Smooth muscle cell (in vitro differentiated cells): ENCODE measurements around the gene UBB. TPM values are rescaled to one million over a fixed set of nuclear protein-coding genes. Genes with fewer than 3 reads are reported as not detected.

ENCODE experiments used
- DNase-seq: peaks from one replicate; lab custom pipeline; 2025; ENCODE audit not compliant: unreplicated experiment; lab: John Stamatoyannopoulos, UW
- H2AFZ ChIP-seq: fragments of 200-600 bp; sonication (generic); 2 replicates; pipeline ENCODE4 v1.6.0; 2016; ENCODE audit warnings: antibody characterized with exemption, low read depth, mild to moderate bottlenecking
- H3F3A ChIP-seq: fragments of 200-600 bp; sonication (generic); 2 replicates; pipeline ENCODE4 v1.6.0; 2017; ENCODE audit warnings: antibody characterized with exemption, low read depth
- H3K27ac ChIP-seq: fragments of 200-600 bp; sonication (generic); 2 replicates; pipeline ENCODE4 v1.5.1; 2016; ENCODE audit warnings: low read depth, mild to moderate bottlenecking
- H3K27me3 ChIP-seq: fragments of 200-600 bp; sonication (generic); 2 replicates; pipeline ENCODE4 v1.6.1; 2016; ENCODE audit warnings: low read depth, mild to moderate bottlenecking
- H3K36me3 ChIP-seq: fragments of 200-600 bp; sonication (generic); 2 replicates; pipeline ENCODE4 v1.5.1; 2016; ENCODE audit warnings: low read depth
- H3K4me1 ChIP-seq: fragments of 200-600 bp; sonication (generic); 2 replicates; pipeline ENCODE4 v1.5.1; 2016; ENCODE audit warnings: low read depth
- H3K4me2 ChIP-seq: fragments of 200-600 bp; sonication (generic); 2 replicates; pipeline ENCODE4 v1.6.0; 2016; ENCODE audit warnings: mild to moderate bottlenecking
- H3K4me3 ChIP-seq: fragments of 200-600 bp; sonication (generic); 2 replicates; pipeline ENCODE4 v1.5.1; 2016; ENCODE audit warnings: mild to moderate bottlenecking
- H3K79me2 ChIP-seq: fragments of 200-600 bp; sonication (generic); 2 replicates; pipeline ENCODE4 v1.6.0; 2016; ENCODE audit warnings: low read depth, mild to moderate bottlenecking
- H3K9ac ChIP-seq: fragments of 200-600 bp; sonication (generic); 2 replicates; pipeline ENCODE4 v1.6.0; 2016; ENCODE audit warnings: low read depth
- H3K9me3 ChIP-seq: fragments of 200-600 bp; sonication (generic); replicated peaks from 2 replicates; pipeline ENCODE4 v1.5.1; 2016; ENCODE audit warnings: low read depth
- H4K20me1 ChIP-seq: fragments of 200-600 bp; sonication (generic); 2 replicates; pipeline ENCODE4 v1.6.0; 2016; ENCODE audit warnings: low read depth
- WGBS: methylation state at CpG from one replicate; pipeline ENCODE4 v1.1.7; 2016; ENCODE audit warnings: low lambda C conversion rate; 5-methylcytosine and 5-hydroxymethylcytosine counted together
- polyA plus RNA-seq: library from polyadenylated mRNA; unstranded; fragments of >200 nt; fragmentation: Nextera tagmentation; extraction: Ambion mirVana; gene quantifications from 2 replicates; pipeline ENCODE4 v1.2.1, GENCODE V29; 2016
- total RNA-seq: library from RNA; depleted of rRNA; stranded (reverse); fragments of >200 nt; gene quantifications from 2 replicates; pipeline ENCODE4 v1.2.3, GENCODE V29; 2014
- TF ChIP-seq, protein P1 (sequence below): fragments of 200-600 bp; sonication (generic); IDR thresholded peaks from 2 replicates; pipeline ENCODE4 v1.5.1; 2017; ENCODE audit warnings: borderline replicate concordance, mild to moderate bottlenecking, antibody characterized with exemption; ENCODE audit not compliant: insufficient read depth, poor library complexity, severe bottlenecking

UBB gene
- total and polyA plus RNA-seq, 2 experiments from 2014 or later: 1,184 to 2,323 TPM

DNA sequence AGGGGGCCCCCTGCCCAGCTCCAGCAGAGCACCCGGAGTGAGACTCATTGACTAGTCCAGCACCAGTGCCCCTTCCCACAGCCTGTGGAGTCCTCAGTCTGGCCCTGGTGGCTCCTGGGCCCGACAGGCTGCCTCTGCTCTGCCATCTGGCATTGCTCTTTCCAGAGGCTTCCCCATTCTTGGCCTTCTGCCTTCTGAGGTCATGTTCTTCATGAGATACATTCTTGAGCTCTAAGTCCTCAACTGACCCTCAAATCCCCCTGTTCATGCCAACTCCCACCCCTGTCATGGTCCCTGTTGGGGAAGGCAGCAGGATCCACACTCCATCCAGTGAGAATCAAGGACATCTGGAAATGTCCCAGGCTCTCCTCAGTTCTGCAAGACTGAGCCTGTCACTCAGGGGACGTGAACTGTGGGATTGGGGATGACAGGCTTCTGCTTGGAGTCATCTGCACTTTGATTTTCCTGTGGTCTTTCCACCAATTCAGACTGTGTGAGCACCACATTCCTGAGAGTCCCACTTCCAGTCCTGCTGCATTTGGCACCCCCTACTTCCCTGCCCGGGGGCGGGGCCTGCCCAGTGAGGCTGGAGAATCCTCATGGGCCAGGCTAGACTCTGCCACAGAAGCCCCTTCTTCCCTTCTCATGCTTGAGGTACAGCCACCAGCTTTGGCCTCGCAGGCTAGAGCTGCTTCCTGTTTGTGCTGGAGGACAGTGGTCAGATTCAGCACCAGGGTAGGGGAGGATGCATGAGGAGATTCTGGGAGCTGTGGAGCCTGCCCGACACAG is 37.2 kb downstream of the UBB start:
- Histone ChIP-seq H3K9me3 (no peaks in the 10 kb centered on the region), H3K27ac (peak overlapping the region; percentile 99), H4K20me1 (no peaks in the 10 kb centered on the region), H3K36me3 (no peaks in the 10 kb centered on the region), H3K79me2 (peaks cover 14% of the 10 kb centered on the region), H3K4me3 (no peak overlapping the region), H3K4me2 (peak overlapping the region; percentile 79), H2AFZ (no peak overlapping the region), H3K4me1 (peaks cover 17% of the 10 kb centered on the region), H3K27me3 (no peaks in the 10 kb centered on the region), H3K9ac (peak overlapping the region; percentile 65), H3F3A (peaks cover 25% of the 10 kb centered on the region)
- DNase-seq: no peak
- WGBS: 60% methylated on average over 7 of the region's 7 CpGs
- TF ChIP-seq, protein P1, sequence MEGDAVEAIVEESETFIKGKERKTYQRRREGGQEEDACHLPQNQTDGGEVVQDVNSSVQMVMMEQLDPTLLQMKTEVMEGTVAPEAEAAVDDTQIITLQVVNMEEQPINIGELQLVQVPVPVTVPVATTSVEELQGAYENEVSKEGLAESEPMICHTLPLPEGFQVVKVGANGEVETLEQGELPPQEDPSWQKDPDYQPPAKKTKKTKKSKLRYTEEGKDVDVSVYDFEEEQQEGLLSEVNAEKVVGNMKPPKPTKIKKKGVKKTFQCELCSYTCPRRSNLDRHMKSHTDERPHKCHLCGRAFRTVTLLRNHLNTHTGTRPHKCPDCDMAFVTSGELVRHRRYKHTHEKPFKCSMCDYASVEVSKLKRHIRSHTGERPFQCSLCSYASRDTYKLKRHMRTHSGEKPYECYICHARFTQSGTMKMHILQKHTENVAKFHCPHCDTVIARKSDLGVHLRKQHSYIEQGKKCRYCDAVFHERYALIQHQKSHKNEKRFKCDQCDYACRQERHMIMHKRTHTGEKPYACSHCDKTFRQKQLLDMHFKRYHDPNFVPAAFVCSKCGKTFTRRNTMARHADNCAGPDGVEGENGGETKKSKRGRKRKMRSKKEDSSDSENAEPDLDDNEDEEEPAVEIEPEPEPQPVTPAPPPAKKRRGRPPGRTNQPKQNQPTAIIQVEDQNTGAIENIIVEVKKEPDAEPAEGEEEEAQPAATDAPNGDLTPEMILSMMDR: no peak

DNA sequence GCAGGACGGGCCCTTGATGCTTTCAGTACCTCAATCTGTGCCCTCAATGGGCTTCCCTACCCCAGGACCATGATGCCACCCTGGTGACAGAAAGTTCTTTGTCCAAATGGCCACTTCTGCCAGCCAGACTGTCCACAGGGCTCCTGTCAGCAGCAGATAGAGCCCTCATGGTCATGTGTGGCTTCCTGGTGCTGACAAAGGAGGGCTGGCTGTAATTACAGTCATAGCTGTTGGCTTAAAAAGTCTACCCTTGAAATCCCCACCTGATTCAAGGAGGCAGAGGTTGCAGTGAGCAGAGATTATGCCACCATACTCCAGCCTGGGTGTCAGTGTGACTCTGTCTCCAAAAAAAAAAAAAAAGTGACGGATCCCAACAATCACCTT is 37.8 kb downstream of the UBB start:
- Histone ChIP-seq H3K27me3 (no peaks in the 10 kb centered on the region), H3K9me3 (no peaks in the 10 kb centered on the region), H3K9ac (peak overlapping the region; percentile 65), H4K20me1 (no peaks in the 10 kb centered on the region), H3F3A (peaks cover 25% of the 10 kb centered on the region), H3K36me3 (no peaks in the 10 kb centered on the region), H3K4me1 (peaks cover 17% of the 10 kb centered on the region), H2AFZ (no peak overlapping the region), H3K79me2 (peaks cover 14% of the 10 kb centered on the region), H3K27ac (peak overlapping the region; percentile 99), H3K4me3 (no peak overlapping the region), H3K4me2 (peak overlapping the region; percentile 79)
- DNase-seq: no peak
- 43% methylated on average over 2 of the region's 2 CpGs for WGBS
- TF ChIP-seq, protein P1: no peak

DNA sequence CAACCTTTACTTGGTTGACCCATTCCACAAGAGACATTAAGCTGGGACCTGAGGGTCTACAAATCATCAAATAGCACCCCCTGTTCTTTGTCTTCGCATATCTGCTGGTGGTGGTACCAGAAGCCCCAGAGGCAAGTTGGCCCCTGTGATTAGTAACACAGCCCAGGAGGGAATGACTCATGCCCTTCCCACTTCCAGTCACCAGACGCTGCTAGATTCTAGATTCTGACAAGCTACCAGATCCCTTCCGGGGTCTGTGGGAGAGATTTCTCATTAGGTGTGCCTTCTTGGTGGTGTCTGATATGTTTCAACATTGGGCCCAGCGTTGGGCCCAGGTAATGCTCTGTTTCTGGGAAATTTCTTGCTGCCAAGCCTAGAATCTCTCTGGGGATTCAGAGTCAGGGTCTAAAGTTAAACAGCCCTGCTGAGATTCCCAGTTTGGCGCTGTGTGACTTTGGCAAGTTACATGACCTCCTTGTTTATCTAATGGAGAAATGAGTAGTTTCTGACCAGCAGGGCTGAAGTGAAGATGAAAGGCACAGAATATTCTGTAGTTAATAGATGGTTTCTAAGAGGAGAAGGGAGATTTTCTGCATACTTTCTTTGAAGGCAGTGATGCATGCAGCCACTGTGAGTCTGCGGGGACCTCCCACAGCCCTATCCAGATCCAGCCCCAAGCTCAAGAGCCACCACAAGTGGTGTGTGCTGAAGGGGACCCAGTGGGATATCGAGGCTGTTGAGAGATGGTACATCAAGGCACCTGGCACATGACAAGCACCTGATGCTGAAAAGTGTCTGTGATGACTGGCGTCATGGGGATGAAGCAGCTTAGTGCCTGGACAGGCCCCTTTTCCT is 38.4 kb downstream of the UBB start:
- no peak overlapping the region for H2AFZ ChIP-seq
- H4K20me1 ChIP-seq: no peaks in the 10 kb centered on the region
- peak overlapping the region; percentile 99 for H3K27ac ChIP-seq

More for the DNA sequence above, 38.4 kb downstream of the UBB start:
- no peak for DNase-seq
- H3K4me2 ChIP-seq: peak overlapping the region; percentile 79
- no peaks in the 10 kb centered on the region for H3K27me3 ChIP-seq
- peaks cover 17% of the 10 kb centered on the region for H3K4me1 ChIP-seq
- TF ChIP-seq, protein P1: no peak
- H3K4me3 ChIP-seq: no peak overlapping the region
- peak overlapping the region; percentile 91 for H3K9ac ChIP-seq
- H3K9me3 ChIP-seq: no peaks in the 10 kb centered on the region
- peaks cover 14% of the 10 kb centered on the region for H3K79me2 ChIP-seq
- H3F3A ChIP-seq: peaks cover 25% of the 10 kb centered on the region
- WGBS: 10% methylated on average over 8 of the region's 8 CpGs
- no peaks in the 10 kb centered on the region for H3K36me3 ChIP-seq
